CD14-positive monocyte (primary cell): ENCODE results near the gene PKP3. TPM values are rescaled to one million over a fixed set of nuclear protein-coding genes. Genes with fewer than 3 reads are reported as not detected.

Experiments
- DNase-seq, 3 donors: peaks; one replicate each; pipeline ENCODE4 v3.0.0-alpha.2; 2011 to 2022
- H2AFZ ChIP-seq: 2 replicates; pipeline ENCODE4 v1.6.0; 2012; ENCODE audit warnings: mild to moderate bottlenecking, low read depth, low read length, inconsistent platforms; ENCODE audit not compliant: insufficient read depth, poor library complexity, severe bottlenecking
- H3K27ac ChIP-seq, 2 donors: 1 replicate in 1 of 2; 2 replicates in 1 of 2; pipeline ENCODE4 v1.5.1; 2012 to 2013; ENCODE audit warnings: low read length in 2 of 2, control low read depth in 1 of 2, inconsistent platforms in 1 of 2, low read depth in 1 of 2, mild to moderate bottlenecking in 1 of 2
- H3K27me3 ChIP-seq, 2 donors: one replicate each; pipeline versions ENCODE4 v1.6.0 to v1.6.1; 2011 to 2013; ENCODE audit warnings: low read length in 2 of 2; ENCODE audit not compliant: control insufficient read depth in 2 of 2, insufficient read depth in 2 of 2
- H3K36me3 ChIP-seq, 2 donors: replicated peaks in 1 of 2; 1 replicate in 1 of 2; 2 replicates in 1 of 2; pipeline versions ENCODE4 v1.5.1 to v1.6.1; 2012 to 2013; ENCODE audit warnings: low read length in 2 of 2, control low read depth in 1 of 2, inconsistent platforms in 1 of 2, mild to moderate bottlenecking in 1 of 2; ENCODE audit not compliant: insufficient read depth in 2 of 2, control insufficient read depth in 1 of 2
- H3K4me1 ChIP-seq, 2 donors: 1 replicate in 1 of 2; 2 replicates in 1 of 2; pipeline versions ENCODE4 v1.5.1 to v1.6.1; 2012 to 2013; ENCODE audit warnings: low read length in 2 of 2, control low read depth in 1 of 2, inconsistent platforms in 1 of 2, mild to moderate bottlenecking in 1 of 2, moderate library complexity in 1 of 2; ENCODE audit not compliant: insufficient read depth in 2 of 2, control insufficient read depth in 1 of 2
- H3K4me2 ChIP-seq: replicated peaks from 2 replicates; pipeline ENCODE3; 2012; ENCODE audit warnings: low read length, moderate library complexity, mild to moderate bottlenecking; ENCODE audit not compliant: poor library complexity, severe bottlenecking; ENCODE audit errors: extremely low read depth
- H3K4me3 ChIP-seq, 3 experiments: fragments of 200-600 bp in 1 of 3; sonication (generic) in 1 of 3; replicated peaks in 1 of 3; 1 replicate in 2 of 3; 2 replicates in 1 of 3; pipeline ENCODE4 v1.5.1; 2011 to 2013; ENCODE audit warnings: low read length in 3 of 3, mild to moderate bottlenecking in 3 of 3, control low read depth in 2 of 3, low read depth in 2 of 3, inconsistent platforms in 1 of 3, moderate library complexity in 1 of 3
- H3K79me2 ChIP-seq: 2 replicates; pipeline ENCODE4 v1.6.0; 2012; ENCODE audit warnings: mild to moderate bottlenecking, control low read depth, inconsistent platforms, low read length, moderate library complexity; ENCODE audit not compliant: insufficient read depth
- H3K9ac ChIP-seq: 2 replicates; pipeline ENCODE4 v1.6.0; 2017; ENCODE audit warnings: low read length, mild to moderate bottlenecking; ENCODE audit not compliant: insufficient read depth, poor library complexity, severe bottlenecking
- H3K9me3 ChIP-seq, 2 donors: replicated peaks in 1 of 2; 1 replicate in 1 of 2; 2 replicates in 1 of 2; pipeline versions ENCODE4 v1.5.1 to v1.6.1; 2012 to 2013; ENCODE audit warnings: low read length in 2 of 2, control low read depth in 1 of 2; ENCODE audit not compliant: control insufficient read depth in 1 of 2, insufficient read depth in 1 of 2
- H4K20me1 ChIP-seq: 2 replicates; pipeline ENCODE4 v1.6.0; 2012; ENCODE audit warnings: mild to moderate bottlenecking, low read length, control low read depth, moderate library complexity; ENCODE audit not compliant: insufficient read depth
- H3K27ac Mint-ChIP-seq, 7 donors: one replicate each; pipeline ENCODE4 v1.8.0; 2020; ENCODE audit warnings: mild to moderate bottlenecking in 7 of 7, mixed read lengths in 7 of 7, moderate library complexity in 6 of 7, inconsistent platforms in 2 of 7
- H3K27me3 Mint-ChIP-seq, 3 donors: one replicate each; pipeline ENCODE4 v1.8.0; 2021 to 2022; ENCODE audit warnings: low read depth in 3 of 3, mild to moderate bottlenecking in 3 of 3, mixed read lengths in 3 of 3, moderate library complexity in 3 of 3, inconsistent platforms in 1 of 3
- H3K36me3 Mint-ChIP-seq, 2 donors: one replicate each; pipeline ENCODE4 v1.8.0; 2020; ENCODE audit warnings: mixed read lengths in 2 of 2, inconsistent platforms in 1 of 2, mild to moderate bottlenecking in 1 of 2
- H3K4me1 Mint-ChIP-seq: one replicate; pipeline ENCODE4 v1.8.0; 2020; ENCODE audit warnings: mild to moderate bottlenecking, mixed read lengths
- H3K4me3 Mint-ChIP-seq, 2 donors: one replicate each; pipeline ENCODE4 v1.8.0; 2020; ENCODE audit warnings: mild to moderate bottlenecking in 2 of 2, mixed read lengths in 2 of 2, moderate library complexity in 1 of 2
- H3K9me3 Mint-ChIP-seq, 7 donors: one replicate each; pipeline ENCODE4 v1.8.0; 2020 to 2022; ENCODE audit warnings: mixed read lengths in 7 of 7, mild to moderate bottlenecking in 6 of 7, moderate library complexity in 6 of 7, inconsistent platforms in 2 of 7
- CTCF ChIP-seq: fragments of 200-600 bp; IDR thresholded peaks from one replicate; pipeline ENCODE4 v1.8.0; 2022; ENCODE audit warnings: antibody characterized with exemption, mild to moderate bottlenecking
- WGBS: methylation state at CpG from one replicate; pipeline ENCODE4 v1.1.5; 2013; ENCODE audit warnings: missing lambda C conversion rate; ENCODE audit not compliant: insufficient coverage; 5-methylcytosine and 5-hydroxymethylcytosine counted together
- intact Hi-C, 2 donors: fragments of 100-400 bp; cut with micrococcal nuclease; formaldehyde crosslinking; loops; one replicate each; pipeline versions ENCODE4 v1.15.0 to v1.15.1; 2023
- polyA plus RNA-seq, 3 donors: library from polyadenylated mRNA; depleted of rRNA in 1 of 3; unstranded in 2 of 3; stranded (reverse) in 1 of 3; fragments of 300-500 nt in 2 of 3; fragments of >200 nt in 1 of 3; fragmentation: Illumina TruSeq in 2 of 3; gene quantifications; 1 replicate in 2 of 3; 2 replicates in 1 of 3; pipeline ENCODE4 v1.2.3, GENCODE V29; 2012 to 2021

The PKP3 gene
- polyA plus RNA-seq, 3 donors, result not detected

GRCh38 chr11:444396-445144, 50.6 kb downstream of the PKP3 start:
- no peak for DNase-seq
- WGBS, result 70% methylated on average over 1 of the region's 12 CpGs
- H3K27ac Mint-ChIP-seq, result no peak overlapping the region
- Histone ChIP-seq H3K4me2 (no peak overlapping the region), H3K4me1 (peaks cover 14 to 16% of the 10 kb centered on the region in 2 donors), H3K36me3 (no peaks in the 10 kb centered on the region), H3K27ac (no peak overlapping the region), H2AFZ (no peak overlapping the region), H3K9ac (no peak overlapping the region), H3K79me2 (peaks cover 6% of the 10 kb centered on the region), H3K27me3 (peaks cover 0 to 18% of the 10 kb centered on the region in 2 donors), H3K9me3 (no peaks in the 10 kb centered on the region), H3K4me3 (no peak overlapping the region), H4K20me1 (no peaks in the 10 kb centered on the region)
- H3K9me3 Mint-ChIP-seq, result peaks cover 0 to 3% (median 0%) of the 10 kb centered on the region in 7 donors
- H3K4me3 Mint-ChIP-seq, result peak overlapping the region in 1 of 2 donors; percentile 35
- peaks cover 8% of the 10 kb centered on the region for H3K4me1 Mint-ChIP-seq
- intact Hi-C loops, result loop anchor here in 1 of 2 donors (5.0 kb wide), 1 partner anchor 32 kb away; the partner anchor contains the start of gene SIGIRR
- no peak for TF ChIP-seq CTCF
- H3K27me3 Mint-ChIP-seq, result peaks cover 10 to 37% (median 11%) of the 10 kb centered on the region in 3 donors
- H3K36me3 Mint-ChIP-seq, result no peaks in the 10 kb centered on the region

GRCh38 chr11:445765-446588, 52.0 kb downstream of the PKP3 start:
- intact Hi-C loops, result loop anchor here in 1 of 2 donors (5.0 kb wide), 1 partner anchor 34 kb away; the partner anchor contains the start of gene SIGIRR
- H3K4me1 ChIP-seq, result peaks cover 23 to 26% of the 10 kb centered on the region in 2 donors

More at GRCh38 chr11:445765-446588, 52.0 kb downstream of the PKP3 start:
- peaks cover under 1% of the 10 kb centered on the region for H4K20me1 ChIP-seq
- 87% methylated on average over 18 of the region's 20 CpGs for WGBS
- H2AFZ ChIP-seq, result no peak overlapping the region
- Mint-ChIP-seq H3K4me3 (peak overlapping the region in 1 of 2 donors; percentile 26), H3K27me3 (peaks cover 11 to 35% (median 13%) of the 10 kb centered on the region in 3 donors), H3K27ac (peak overlapping the region in 2 of 7 donors; percentile 61 to 71), H3K4me1 (peaks cover 12% of the 10 kb centered on the region), H3K9me3 (peaks cover 0 to 3% (median 0%) of the 10 kb centered on the region in 7 donors), H3K36me3 (no peaks in the 10 kb centered on the region)
- H3K36me3 ChIP-seq, result no peaks in the 10 kb centered on the region
- DNase-seq, result no peak
- H3K27ac ChIP-seq, result no peak overlapping the region
- peaks cover 0 to 18% of the 10 kb centered on the region in 2 donors for H3K27me3 ChIP-seq
- H3K4me2 ChIP-seq, result no peak overlapping the region
- no peak for TF ChIP-seq CTCF
- no peaks in the 10 kb centered on the region for H3K9me3 ChIP-seq
- H3K79me2 ChIP-seq, result peaks cover 6% of the 10 kb centered on the region
- no peak overlapping the region for H3K4me3 ChIP-seq
- no peak overlapping the region for H3K9ac ChIP-seq
